IMR-90 (cell line): ENCODE data around the gene DISP2. TPM values are rescaled to one million over a fixed set of nuclear protein-coding genes. Genes with fewer than 3 reads are reported as not detected.

Experiments
- ATAC-seq: fragments of 200-7000 bp; cut with Tn5 transposase; 2 replicates; pipeline ENCODE4 v1.9.1; 2020; ENCODE audit warnings: low read depth, mild to moderate bottlenecking, moderate library complexity
- BruUV-seq: library from RNA; stranded (reverse); fragments of 400-500 nt; replicated peaks from 2 replicates; lab custom pipeline; 2021; lab: Mats Ljungman, UMichigan
- CTCF ChIA-PET: fragments of 300-600 bp; formaldehyde crosslinking; extraction: SDS; loops from one replicate; lab custom pipeline; 2021; ENCODE audit warnings: antibody characterized with exemption; lab: Yijun Ruan, JAX
- POLR2A ChIA-PET: fragments of 300-600 bp; sonication (Branson Sonifier 250); formaldehyde crosslinking; loops from one replicate; lab custom pipeline; 2022; ENCODE audit warnings: antibody characterized with exemption; ENCODE audit not compliant: unreplicated experiment; lab: Charles Lee
- DNase-seq: peaks from one replicate; pipeline ENCODE4 v3.0.0; 2013
- H2AFZ ChIP-seq: replicated peaks from 2 replicates; pipeline ENCODE3; 2013; ENCODE audit warnings: low read length, mild to moderate bottlenecking; ENCODE audit not compliant: poor library complexity
- H2AK5ac ChIP-seq: 2 replicates; pipeline ENCODE4 v1.6.1; 2013; ENCODE audit warnings: low read depth, low read length, inconsistent platforms
- H2AK9ac ChIP-seq: replicated peaks from 2 replicates; pipeline ENCODE3; 2013; ENCODE audit warnings: mild to moderate bottlenecking, low read depth, low read length, moderate library complexity; ENCODE audit not compliant: poor library complexity
- H2BK120ac ChIP-seq: 2 replicates; pipeline ENCODE4 v1.6.1; 2013; ENCODE audit warnings: low read depth, low read length, inconsistent platforms
- H2BK15ac ChIP-seq: 3 replicates; pipeline ENCODE4 v1.6.1; 2013; ENCODE audit warnings: low read depth, low read length, inconsistent platforms
- H2BK20ac ChIP-seq: 2 replicates; pipeline ENCODE4 v1.6.1; 2013; ENCODE audit warnings: low read depth, mild to moderate bottlenecking, inconsistent platforms, low read length, moderate library complexity
- H2BK5ac ChIP-seq: 2 replicates; pipeline ENCODE4 v1.6.1; 2013; ENCODE audit warnings: mild to moderate bottlenecking, low read depth, low read length, inconsistent platforms; ENCODE audit not compliant: poor library complexity, severe bottlenecking
- H3K14ac ChIP-seq: replicated peaks from 2 replicates; pipeline ENCODE4 v1.6.1; 2013; ENCODE audit warnings: low read depth, low read length, inconsistent platforms
- H3K18ac ChIP-seq: 2 replicates; pipeline ENCODE4 v1.6.1; 2013; ENCODE audit warnings: low read depth, low read length, control low read depth
- H3K23ac ChIP-seq: 2 replicates; pipeline ENCODE4 v1.6.1; 2013; ENCODE audit warnings: low read depth, low read length, inconsistent platforms
- H3K27ac ChIP-seq: 2 replicates; pipeline ENCODE4 v1.5.1; 2013; ENCODE audit warnings: mild to moderate bottlenecking, control low read depth, low read length; ENCODE audit not compliant: insufficient read depth
- H3K27me3 ChIP-seq: 2 replicates; pipeline ENCODE4 v1.6.1; 2013; ENCODE audit warnings: low read length; ENCODE audit not compliant: control insufficient read depth, insufficient read depth
- H3K36me3 ChIP-seq: 2 replicates; pipeline ENCODE4 v1.6.1; 2013; ENCODE audit warnings: low read length, mixed read lengths; ENCODE audit not compliant: control insufficient read depth, insufficient read depth
- H3K4ac ChIP-seq: 2 replicates; pipeline ENCODE4 v1.6.1; 2013; ENCODE audit warnings: low read depth, low read length, inconsistent platforms
- H3K4me1 ChIP-seq: 2 replicates; pipeline ENCODE4 v1.6.1; 2013; ENCODE audit warnings: low read length, mixed read lengths; ENCODE audit not compliant: control insufficient read depth, insufficient read depth
- H3K4me2 ChIP-seq: 2 replicates; pipeline ENCODE4 v1.6.1; 2013; ENCODE audit warnings: low read depth, mild to moderate bottlenecking, control low read depth, low read length, moderate library complexity
- H3K4me3 ChIP-seq: 2 replicates; pipeline ENCODE4 v1.5.1; 2013; ENCODE audit warnings: low read depth, mild to moderate bottlenecking, control low read depth, low read length, moderate library complexity; ENCODE audit not compliant: insufficient read depth
- H3K56ac ChIP-seq: 2 replicates; pipeline ENCODE4 v1.6.1; 2013; ENCODE audit warnings: low read length, inconsistent platforms; ENCODE audit not compliant: insufficient read depth; ENCODE audit errors: extremely low read depth
- H3K79me1 ChIP-seq, 2 experiments: 2 replicates each; pipeline ENCODE4 v1.6.1; 2013; ENCODE audit warnings: low read length in 2 of 2, inconsistent platforms in 1 of 2, low read depth in 1 of 2
- H3K9ac ChIP-seq: 2 replicates; pipeline ENCODE4 v1.6.1; 2013; ENCODE audit warnings: low read depth, low read length, control low read depth
- H3K9me1 ChIP-seq: 2 replicates; pipeline ENCODE4 v1.6.1; 2013; ENCODE audit warnings: low read length, inconsistent platforms; ENCODE audit not compliant: insufficient read depth
- H3K9me3 ChIP-seq: 2 replicates; pipeline ENCODE4 v1.6.1; 2013; ENCODE audit warnings: low read length; ENCODE audit not compliant: control insufficient read depth, insufficient read depth
- H4K20me1 ChIP-seq: 2 replicates; pipeline ENCODE4 v1.6.1; 2013; ENCODE audit warnings: low read length, inconsistent platforms; ENCODE audit not compliant: insufficient read depth
- H4K5ac ChIP-seq: 2 replicates; pipeline ENCODE4 v1.6.1; 2013; ENCODE audit warnings: mild to moderate bottlenecking, low read depth, low read length, control low read depth
- H4K8ac ChIP-seq, 2 experiments: 2 replicates each; pipeline ENCODE4 v1.6.1; 2013; ENCODE audit warnings: low read depth in 2 of 2, low read length in 2 of 2, control low read depth in 1 of 2, inconsistent platforms in 1 of 2
- H4K91ac ChIP-seq: 2 replicates; pipeline ENCODE4 v1.6.1; 2013; ENCODE audit warnings: low read depth, low read length, inconsistent platforms; ENCODE audit not compliant: insufficient read depth
- POLR2A ChIP-seq: IDR thresholded peaks from 2 replicates; pipeline ENCODE4 v1.6.1; 2012; ENCODE audit warnings: mild to moderate bottlenecking, low read depth, low read length
- WGBS, 2 experiments: methylation state at CpG; one replicate each; pipeline versions ENCODE4 v1.1.5 to v1.1.7; 2013; ENCODE audit warnings: missing lambda C conversion rate in 2 of 2; ENCODE audit not compliant: insufficient read length in 1 of 2; ENCODE audit errors: extremely low coverage in 2 of 2; 5-methylcytosine and 5-hydroxymethylcytosine counted together
- dilution Hi-C: fragments of 300-500 bp; cut with HindIII; formaldehyde crosslinking; loops from one replicate; pipeline ENCODE4 v1.14.3; 2018; ENCODE audit warnings: low sequenced_read_pairs; ENCODE audit not compliant: unreplicated experiment
- in situ Hi-C: fragments of 300-500 bp; cut with MboI; formaldehyde crosslinking; loops from 3 replicates; pipeline ENCODE4 v1.14.3; 2019; ENCODE audit warnings: low sequenced_read_pairs, inconsistent platforms, mixed read lengths
- intact Hi-C: fragments of 100-400 bp; cut with micrococcal nuclease; formaldehyde crosslinking; loops from 2 replicates; pipeline ENCODE4 v1.10.0; 2022
- polyA plus RNA-seq, 3 experiments: library from polyadenylated mRNA; depleted of rRNA; stranded (reverse); fragments of >200 nt; gene quantifications; 2 replicates each; pipeline ENCODE4 v1.2.3, GENCODE V29; 2012; ENCODE audit warnings: low replicate concordance in 1 of 3
- total RNA-seq: library from RNA; depleted of rRNA; stranded (reverse); fragments of >200 nt; gene quantifications from 2 replicates; pipeline ENCODE4 v1.2.3, GENCODE V29; 2012

Gene DISP2
- total and polyA plus RNA-seq, 2 of the 4 experiments (the other 2 are of a cell fraction) = 0.34 to 0.36 TPM

- H3K56ac ChIP-seq = no peak overlapping the region
- in situ Hi-C loops = no loop called here
- no TSS peak for BruUV-seq
- H2BK20ac ChIP-seq = no peak overlapping the region
- H3K9ac ChIP-seq = no peak overlapping the region
- H4K8ac ChIP-seq = no peak overlapping the region
- no peaks in the 10 kb centered on the region for H4K20me1 ChIP-seq
- H3K4me3 ChIP-seq = no peak overlapping the region
- no peak overlapping the region for H2AK9ac ChIP-seq
- ATAC-seq (no peak), DNase-seq (no peak)
- no peak overlapping the region for H2BK120ac ChIP-seq
- no peak overlapping the region for H3K23ac ChIP-seq
- POLR2A ChIA-PET = interaction anchor here (0.7 kb wide), 1 partner anchor 32 kb away, joined by 4 read pairs; no protein-coding TSS in a partner anchor
- no peak overlapping the region for H3K18ac ChIP-seq
- no peak overlapping the region for H3K4ac ChIP-seq
- no peaks in the 10 kb centered on the region for H3K79me1 ChIP-seq
- WGBS, 2 experiments = 83% methylated on average over 1 of the region's 8 CpGs; no CpG with 5 or more reads in 1 of the 2 experiments
- no peak overlapping the region for H2AK5ac ChIP-seq
- no peak overlapping the region for H2BK5ac ChIP-seq
- H3K4me1 ChIP-seq = peaks cover 3% of the 10 kb centered on the region; the same call in 1 of the 2 replicates
- no peak for TF ChIP-seq POLR2A
- no peaks in the 10 kb centered on the region for H3K9me3 ChIP-seq
- H3K27ac ChIP-seq = no peak overlapping the region
- H4K91ac ChIP-seq = no peak overlapping the region
- 0 out of 2 replicates have a peak, but pooled peaks cover 3% of the 10 kb centered on the region for H3K9me1 ChIP-seq
- peaks cover 26% of the 10 kb centered on the region for H3K27me3 ChIP-seq
- no peaks in the 10 kb centered on the region for H3K36me3 ChIP-seq
- H4K5ac ChIP-seq = no peak overlapping the region
- intact Hi-C loops = no loop called here
- no peak overlapping the region for H2AFZ ChIP-seq
- no peak overlapping the region for H3K4me2 ChIP-seq
- H3K14ac ChIP-seq = no peak overlapping the region
- H2BK15ac ChIP-seq = no peak overlapping the region
- CTCF ChIA-PET = interaction anchor here (1.3 kb wide), 1 partner anchor 19 kb away, joined by 5 read pairs; no protein-coding TSS in a partner anchor
- dilution Hi-C loops = no loop called here
Measured at GRCh38 chr15:40363611-40364010, 5.6 kb downstream of the DISP2 start.
